HG03196 (cell line): ENCODE measurements around the gene RGS6.
"Not testable (repeated sequence)": the region's sequence is repeated elsewhere in the genome, so short reads cannot be mapped to it uniquely, and the experiment has no call there.

Experiments used
- ATAC-seq: cut with Tn5 transposase; IDR thresholded peaks from one replicate; pipeline ENCODE4 v1.9.1; 2021; ENCODE audit not compliant: unreplicated experiment

RGS6 gene

DNA sequence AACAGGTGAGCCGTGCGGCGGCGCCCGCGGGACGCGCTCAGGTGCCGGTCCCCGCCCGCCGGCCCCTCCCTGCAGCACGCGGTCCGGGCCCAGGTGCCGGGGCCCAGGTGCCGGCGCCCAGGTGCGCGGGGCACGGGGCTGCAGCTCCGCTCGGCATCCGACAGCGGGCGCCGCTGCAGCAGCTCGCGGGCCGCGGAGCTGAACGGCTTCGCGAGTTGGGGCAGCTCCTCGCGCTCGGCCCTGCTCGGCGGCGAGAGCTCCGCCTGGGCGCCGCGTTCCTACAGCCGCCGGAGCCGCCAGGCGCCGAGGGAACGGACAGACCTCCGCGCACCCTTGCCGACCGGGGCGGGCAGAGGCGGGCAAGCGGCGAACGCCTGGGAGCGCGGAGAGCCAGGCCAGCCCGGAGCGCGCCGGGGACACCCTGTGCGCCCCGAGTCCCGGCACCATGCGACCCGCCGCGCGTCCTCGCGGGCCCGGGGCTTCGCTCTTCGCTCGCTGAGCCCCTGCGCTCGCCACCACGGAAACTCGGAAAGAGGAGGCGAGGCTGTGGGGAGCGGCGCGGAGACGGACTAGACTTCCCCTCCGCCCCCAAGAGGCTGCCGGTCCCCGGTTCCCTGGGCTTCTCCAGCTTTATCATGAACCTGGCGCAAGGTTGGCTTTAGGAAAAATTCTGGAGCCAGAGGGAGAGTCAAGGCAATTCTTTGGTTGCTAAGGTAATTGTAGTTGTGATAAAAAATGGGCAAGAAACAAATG, at the start of gene RGS6:
Gene RGS6 (plus strand): TSS at position 201 of the 753 bp plus-strand sequence.
- ATAC-seq = no peak

DNA sequence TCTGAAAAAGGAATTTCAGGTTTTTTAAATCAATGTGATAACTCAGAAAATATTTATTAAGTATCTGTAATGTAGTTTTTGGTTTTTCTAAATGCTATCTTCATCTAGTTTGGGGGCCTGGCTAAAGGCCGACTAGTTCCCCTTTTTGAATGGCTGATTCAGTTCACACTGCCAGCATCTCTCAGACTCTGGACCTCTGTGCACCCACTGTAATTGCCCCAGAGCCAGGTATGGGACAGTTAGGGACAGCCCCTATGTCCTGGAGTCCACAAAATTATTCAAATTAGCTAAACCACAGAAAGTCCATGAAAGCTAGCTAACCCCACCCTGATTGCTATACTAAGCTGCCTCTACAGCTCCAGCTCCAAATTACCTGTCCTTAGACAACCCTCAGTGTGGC, 49.1 kb upstream of the RGS6 start:
- no peak for ATAC-seq

DNA sequence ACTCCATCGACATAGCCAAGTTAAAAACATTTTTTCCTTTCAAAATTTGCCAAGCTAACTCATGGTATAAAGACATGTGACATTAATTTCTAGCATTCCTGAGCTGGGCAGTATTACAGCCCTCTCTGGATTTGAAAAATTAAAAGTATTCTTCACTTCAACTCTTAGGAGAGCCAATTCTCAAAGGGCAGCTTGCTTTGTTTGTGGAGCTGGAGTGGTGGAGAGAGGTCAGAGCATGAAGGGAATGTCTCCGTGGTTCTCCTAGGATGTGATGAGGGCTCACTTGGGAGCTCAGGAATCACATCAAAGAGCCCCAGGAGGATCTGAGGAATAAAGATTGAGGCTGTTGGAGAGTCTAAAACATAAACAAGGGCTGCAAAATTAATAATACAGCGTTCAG, 46.9 kb upstream of the RGS6 start:
- ATAC-seq = no peak

DNA sequence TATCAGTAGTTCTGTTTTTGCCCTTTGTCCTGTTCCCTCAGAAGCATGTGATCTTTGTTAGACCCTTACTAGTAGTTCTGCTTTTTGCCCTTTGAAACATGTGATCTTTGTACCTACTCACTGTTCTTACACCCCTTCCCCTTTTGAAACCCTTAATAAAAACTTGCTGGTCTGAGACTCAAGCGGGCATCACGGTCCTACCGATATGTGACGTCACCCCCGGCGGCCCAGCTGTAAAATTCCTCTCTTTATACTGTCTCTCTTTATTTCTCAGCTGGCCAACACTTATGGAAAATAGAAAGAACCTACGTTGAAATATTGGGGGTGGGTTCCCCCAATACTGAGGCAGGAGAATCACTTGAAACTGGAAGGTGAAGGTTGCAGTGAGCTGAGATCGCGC, 44.4 kb upstream of the RGS6 start:
- not testable (repeated sequence) for ATAC-seq

DNA sequence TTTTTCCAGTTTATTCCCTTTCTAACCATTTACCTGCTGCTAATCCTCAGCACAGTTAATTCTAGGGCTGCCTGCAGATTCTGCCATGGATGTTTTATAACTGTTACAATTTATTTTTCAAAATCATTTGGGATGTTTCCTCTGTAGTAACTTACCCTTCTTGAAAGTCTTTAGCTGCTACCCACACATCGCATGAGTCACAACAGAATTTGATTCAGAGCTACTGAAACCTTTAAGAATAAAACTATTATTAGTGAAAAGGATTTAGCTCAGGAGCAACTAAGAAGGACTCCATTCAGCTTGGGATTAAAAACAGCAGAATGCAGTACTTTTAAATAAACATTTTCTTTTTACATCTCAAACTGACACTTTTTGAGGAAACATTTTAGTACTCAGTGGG, 41.7 kb upstream of the RGS6 start:
- no peak for ATAC-seq

DNA sequence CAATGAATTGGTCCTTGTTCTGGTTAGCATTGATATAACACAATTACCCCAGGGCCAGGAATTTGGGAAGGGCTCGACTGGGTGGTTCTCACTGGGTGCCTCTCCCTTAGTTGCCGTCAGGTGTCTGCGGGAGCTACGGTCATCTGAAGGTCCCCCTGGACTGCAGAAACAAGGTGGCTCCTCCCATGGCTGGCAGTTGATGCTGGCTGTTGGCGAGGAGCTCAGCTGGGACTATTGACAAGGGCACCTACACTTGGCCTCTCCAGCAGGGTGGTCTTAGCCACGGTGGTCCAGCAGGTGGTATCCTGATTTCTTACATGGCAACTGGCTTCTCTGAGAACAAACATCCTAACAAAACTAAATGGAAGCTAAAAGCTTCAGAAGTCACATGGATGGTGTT, 41.0 kb upstream of the RGS6 start:
- no peak for ATAC-seq

DNA sequence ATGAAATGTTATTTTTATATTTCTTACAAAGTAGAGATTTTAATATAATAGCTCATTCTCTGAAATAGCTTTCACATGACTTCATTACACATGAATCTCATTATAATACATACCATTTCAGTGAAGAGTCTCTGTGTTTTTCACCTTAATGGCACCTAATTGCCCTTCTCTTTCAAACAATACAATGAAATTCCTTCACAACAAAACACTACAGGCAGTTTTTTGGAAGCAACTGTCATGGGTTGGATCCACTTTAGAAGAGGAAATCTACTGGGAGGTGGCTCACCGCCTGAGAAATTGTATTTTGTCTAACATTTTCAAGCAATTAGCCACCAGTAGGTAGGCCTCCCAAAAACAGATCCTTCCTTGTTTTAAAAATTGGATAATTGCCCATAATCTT, 40.3 kb upstream of the RGS6 start:
- no peak for ATAC-seq

DNA sequence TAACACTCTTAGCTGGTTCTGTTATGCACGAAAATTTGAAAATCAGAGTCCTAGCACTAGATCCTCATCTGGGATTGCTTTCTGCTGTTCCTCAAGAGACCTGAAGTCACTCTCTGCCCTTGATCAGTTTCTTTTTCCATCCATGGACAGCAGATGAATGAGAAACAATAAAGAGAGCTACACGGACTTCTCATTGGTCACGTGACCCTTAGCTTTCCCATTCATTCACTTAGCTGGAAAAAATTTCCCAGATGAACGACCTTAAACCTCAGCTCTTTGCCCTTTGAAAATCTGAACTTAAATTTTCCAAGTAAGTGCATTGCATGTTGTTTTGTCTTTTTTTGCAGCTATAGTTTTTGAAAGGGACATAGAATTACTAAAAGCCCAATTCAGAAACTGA, 27.2 kb upstream of the RGS6 start:
- no peak for ATAC-seq

DNA sequence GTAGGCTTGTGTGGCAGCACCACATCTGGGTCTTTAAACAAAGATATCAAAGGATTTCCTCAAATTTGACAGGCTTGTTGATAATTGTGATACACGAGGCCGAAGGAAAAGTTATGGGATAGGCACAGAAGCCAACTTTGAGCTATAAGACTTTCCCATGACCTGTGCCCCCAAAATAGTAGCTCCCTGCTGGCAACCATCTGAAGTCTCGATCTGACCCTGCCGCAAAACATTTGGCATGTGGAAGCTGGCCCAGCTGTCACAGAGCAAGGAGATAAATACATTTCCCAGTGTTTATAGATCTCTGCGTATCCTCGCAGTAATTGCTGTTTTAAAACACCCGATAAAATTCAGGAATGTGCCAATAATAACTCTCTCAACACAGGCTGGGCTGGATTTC, 26.4 kb upstream of the RGS6 start:
- ATAC-seq = no peak

DNA sequence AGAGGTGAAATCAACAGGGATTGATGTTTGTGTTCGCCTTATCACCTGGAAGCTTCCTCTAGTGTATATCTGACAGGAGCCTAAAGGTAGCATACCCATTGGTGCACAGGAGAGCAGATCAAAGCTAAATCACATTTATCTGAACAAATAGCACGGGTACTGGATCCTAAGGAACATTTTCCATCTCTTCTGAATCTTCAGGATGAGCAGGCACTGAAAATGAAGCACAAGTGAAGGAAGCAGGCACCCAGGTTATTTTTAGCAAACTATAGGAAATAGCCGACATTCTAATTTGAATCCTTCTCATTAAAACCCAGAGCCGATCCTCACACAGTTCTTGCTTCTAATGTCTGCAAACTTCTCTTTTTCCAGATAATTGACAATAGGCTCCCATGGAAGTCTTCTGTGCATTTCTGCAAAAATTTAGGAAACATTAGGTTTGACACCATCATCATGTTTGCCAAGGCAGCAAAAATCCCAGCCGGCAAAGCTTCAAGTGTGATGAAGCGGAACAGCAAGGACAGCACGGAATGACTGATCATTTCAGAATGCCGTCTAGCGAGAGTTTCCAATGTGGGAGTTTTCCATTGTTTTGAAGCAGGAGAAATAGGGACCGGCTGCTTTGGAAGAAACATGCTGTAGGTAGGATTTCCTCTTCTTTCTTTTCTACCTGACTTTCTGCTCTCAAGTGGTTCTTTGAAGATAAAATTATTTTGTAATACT, 24.3 kb upstream of the RGS6 start:
- ATAC-seq = no peak

DNA sequence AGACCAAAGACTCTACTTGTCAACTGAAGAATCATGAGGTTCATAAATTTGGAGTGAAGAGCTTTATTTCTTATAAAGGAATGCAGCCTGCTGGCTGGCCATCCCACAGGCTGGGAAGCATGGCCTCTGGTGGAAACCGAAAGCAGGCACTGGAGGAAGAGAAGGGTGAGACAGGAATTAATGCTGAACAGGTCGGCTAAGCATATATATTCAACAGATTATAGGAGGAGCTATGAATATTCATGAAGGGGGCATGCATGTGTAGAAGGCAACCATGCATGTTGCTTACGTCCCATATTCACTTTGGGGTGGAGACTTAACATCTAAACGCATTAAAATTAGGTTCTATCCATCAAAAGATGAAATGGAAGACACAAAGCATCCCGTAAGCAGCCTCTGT, 20.6 kb upstream of the RGS6 start:
- no peak for ATAC-seq

DNA sequence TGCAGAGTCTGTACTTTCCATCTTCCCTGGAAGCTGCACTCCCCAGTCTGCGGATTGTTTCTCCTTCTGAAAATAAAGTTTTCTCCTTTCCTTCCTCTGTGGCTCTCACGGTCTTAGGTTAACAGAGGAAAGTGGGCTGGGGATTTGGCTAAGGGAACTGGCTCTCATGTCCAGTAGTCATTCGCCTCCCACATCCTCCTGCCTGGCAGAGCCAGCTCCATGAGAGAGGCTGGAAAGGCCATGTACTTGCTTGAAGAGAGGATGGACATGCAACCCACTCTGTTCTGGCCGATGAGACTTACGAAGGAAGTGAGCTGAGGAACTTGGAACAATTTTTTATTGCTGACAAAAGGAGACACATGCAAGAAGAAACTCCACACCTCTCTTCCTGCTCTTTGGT, 18.9 kb upstream of the RGS6 start:
- ATAC-seq = no peak

DNA sequence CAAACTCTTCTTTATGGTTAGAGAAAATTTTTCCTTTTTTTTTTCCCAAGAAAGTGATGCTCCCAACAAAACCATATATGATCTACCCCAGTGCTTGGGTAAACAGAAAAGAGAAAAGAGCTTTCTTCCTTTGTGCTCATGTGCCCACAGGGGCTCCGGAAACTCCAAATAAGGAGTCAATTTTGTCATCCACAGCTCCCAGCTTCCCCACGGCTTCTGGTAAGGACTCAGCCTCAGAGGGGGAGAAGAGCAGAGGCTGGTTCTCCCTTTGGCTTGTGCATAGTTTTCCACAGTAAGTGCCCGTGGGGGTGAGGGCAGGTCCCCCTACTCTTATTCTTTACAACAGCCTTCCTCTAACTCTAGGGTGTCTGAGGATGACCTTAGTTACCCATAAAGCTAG, 13.3 kb upstream of the RGS6 start:
- ATAC-seq = no peak

DNA sequence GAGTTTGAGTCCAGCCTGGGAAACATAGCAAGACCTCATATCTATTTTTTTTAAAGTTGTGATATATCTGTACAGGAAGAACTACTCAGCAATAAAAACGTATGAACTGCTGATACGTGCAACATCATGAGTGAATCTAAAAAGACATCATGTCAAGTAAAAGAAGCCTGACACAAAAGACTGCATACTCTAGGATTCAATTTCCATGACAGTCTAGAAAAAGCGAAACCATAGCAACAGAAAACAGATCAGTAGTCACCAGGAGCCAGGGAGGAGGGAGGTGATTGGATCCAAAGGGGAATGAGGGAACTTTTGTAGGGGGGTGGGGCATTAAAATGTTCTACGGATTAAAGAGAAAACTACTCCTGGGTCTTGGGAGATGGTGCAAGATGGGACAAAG, 8.7 kb upstream of the RGS6 start:
- no peak for ATAC-seq

DNA sequence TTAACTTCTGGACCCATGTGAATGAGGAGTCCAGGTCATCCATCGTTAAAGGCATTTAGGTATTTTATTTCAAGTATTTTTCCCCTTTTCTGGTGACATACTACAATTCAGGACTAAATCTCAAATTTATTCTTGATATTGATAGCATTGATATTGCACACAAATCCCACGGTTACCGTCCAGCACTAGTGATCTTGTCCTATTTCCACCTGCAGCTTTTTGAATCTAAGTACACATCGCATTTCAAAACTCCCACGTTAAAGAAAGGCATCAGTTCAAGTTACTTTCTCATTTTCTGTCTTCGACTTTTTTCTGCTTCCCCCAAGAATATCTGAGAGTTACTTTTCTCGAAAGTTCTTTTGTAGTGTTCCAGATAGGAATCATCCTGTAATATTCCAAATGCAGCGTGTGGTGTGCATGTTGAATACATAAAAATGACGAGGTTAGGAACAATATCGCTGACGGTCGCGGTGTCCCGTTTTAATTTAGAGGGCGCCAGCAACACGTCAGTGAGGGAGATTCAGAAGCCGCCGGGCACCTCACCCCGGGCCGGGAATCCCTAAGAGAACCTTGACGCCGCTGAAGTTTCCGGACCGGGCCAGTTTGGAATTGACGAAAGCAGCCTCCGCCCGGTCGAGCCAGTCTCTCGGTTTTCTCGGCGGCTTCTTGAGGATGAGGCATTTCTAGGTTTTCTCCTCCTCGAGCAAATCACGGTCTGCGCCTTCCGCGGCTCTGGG, 569 bp upstream of the RGS6 start:
- ATAC-seq = no peak

DNA sequence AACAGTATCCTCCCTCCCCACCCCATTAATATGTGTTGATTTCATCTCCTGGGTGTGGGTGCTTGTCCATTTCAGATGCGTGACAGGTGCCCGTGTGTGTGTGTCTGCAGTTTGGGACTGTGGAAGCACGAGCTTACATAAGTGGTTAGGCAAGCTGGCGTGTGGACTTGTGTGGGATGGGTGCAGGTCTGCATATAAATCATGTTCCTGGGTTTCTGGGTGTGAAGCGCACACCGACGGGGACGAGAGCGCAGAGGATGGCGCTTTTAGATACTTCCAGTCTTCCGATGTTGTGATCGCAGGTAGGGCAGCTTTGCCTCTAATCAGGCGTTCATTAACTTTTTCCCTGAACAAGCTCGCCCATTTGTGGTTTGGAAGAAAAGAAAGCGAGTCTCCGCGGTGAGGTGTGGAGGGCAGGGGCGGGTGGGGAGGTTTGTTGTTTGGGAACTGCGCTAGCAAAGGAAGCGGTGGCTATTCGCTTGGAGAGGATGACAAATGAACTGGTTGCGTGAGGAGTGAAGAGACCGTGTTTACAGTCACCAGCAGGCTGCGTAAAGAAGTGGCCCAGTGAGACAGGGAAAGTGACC, 865 bp downstream of the RGS6 start:
- no peak for ATAC-seq

DNA sequence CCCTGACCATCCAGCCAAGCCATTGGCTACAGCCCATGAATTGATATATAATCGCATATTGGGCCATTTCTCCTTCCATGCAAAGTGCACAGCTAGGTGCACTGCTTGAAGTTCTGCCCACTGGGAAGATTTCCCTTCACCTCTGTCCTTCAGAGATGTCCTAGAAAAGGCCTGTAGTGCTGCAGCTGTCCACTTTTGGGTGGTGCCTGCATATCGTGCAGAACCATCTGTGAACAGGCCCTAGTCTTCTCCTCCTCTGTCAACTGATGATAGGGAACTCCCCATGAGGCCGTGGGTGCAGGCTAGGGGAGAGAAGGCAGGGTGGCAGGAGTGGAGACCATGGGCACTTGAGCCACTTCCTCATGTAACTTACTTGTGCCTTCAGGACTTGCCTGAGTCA, 6.0 kb downstream of the RGS6 start:
- ATAC-seq = not testable (repeated sequence)

DNA sequence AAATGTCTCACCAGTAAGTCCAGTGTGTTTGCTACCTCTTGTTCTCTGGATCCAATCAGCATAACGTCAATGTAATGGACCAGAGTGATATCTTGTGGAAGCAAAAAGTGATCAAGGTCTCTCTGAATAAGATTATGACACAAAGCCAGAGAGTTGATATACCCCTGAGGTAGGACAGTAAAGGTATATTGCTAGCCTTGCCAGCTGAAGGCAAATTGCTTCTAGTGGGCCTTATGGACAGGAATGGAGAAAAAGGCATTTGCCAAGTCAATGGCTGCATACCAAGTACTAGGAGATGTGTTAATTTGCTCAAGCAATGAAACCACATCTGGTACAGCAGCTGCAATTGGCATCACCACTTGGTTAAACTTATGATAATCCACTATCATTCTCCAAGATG, 7.1 kb downstream of the RGS6 start:
- not testable (repeated sequence) for ATAC-seq

DNA sequence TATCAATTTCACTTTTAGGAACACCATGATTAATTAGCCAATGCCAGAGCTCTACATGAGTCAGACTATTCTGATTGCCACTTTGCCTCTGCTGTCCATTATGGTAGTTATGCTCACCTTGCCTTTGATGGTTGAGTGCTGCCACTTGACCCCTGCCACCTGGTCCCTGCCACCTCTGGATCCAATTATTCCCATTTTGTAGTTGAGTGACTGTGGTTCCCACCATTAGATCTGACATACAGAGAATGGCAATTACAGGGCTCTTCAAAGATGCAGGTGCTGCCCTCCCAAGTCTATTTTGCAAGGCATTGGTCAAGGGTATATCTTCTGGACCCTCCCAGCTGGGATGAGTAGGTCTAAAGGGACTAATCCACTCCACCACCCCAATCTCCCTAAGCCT, 8.3 kb downstream of the RGS6 start:
- not testable (repeated sequence) for ATAC-seq

DNA sequence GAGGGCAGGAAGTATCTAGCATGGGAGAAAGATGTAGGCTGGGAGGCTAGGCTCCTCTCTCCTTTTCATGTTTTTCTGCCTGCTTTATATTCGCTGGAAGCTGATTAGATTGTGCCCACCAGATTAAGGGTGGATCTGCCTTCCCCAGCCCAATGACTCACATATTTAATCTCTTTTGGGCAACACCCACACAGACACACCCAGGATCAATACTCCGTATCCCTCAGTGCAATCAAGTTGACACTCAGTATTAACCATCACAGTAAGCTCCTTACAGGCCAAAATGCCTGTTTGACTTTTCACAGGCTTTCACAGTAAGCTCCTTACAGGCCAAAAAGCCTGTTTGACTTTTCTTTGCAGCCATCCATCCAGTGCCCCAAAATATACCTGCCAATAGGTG, 9.4 kb downstream of the RGS6 start:
- not testable (repeated sequence) for ATAC-seq

DNA sequence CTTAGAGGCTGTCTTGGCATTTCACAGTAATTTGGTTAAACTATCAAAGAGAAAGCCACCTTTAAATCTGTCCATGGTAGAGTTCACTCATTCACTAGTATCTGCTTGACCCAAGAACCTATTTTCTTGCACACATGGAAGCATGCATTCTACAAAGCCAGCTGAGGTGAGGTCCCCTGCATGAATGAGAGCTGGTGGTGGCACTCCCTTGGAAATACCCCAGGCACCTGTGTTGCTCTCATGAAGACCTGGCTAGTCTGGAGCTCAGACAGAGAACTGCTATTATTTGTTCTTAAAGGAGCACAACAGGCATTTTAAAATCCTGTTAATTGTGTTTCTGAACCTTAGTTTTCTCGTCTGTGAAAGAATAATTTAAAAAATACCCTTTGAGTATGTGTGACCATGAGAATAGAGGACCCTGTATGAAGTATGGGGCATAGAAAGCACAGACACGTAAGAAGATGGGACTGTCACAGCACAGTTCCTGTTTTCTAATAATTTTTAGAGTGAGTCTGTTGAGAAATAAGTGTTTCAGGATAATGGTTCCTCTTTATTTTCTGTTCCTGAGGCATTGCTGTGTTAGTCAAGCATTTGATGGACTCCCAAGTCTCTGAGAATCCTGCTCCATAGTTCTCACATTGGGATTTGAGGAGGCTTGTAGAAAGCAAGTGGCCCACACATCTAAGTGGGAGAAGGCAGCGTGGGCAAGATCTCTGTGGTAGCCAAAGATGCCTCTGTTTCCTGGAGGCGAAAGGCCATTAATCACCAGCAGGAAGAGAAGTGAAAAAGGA, 10.9 kb downstream of the RGS6 start:
- no peak for ATAC-seq
